Activated CD4-positive, alpha-beta T cell treated with anti-CD3 and anti-CD28 coated beads for 36 hours (primary cell): ENCODE results near the gene CDK12. TPM values are rescaled to one million over a fixed set of nuclear protein-coding genes. Genes with fewer than 3 reads are reported as not detected.
"Not testable (repeated sequence)": the region's sequence is repeated elsewhere in the genome, so short reads cannot be mapped to it uniquely, and the experiment has no call there.

Experiments
- ATAC-seq: fragments of 200-7000 bp; cut with Tn5 transposase; one replicate; pipeline ENCODE4 v1.10.0; 2021; ENCODE audit warnings: mild to moderate bottlenecking, moderate library complexity
- CTCF ChIA-PET: fragments of 350-600 bp; sonication (Branson Sonifier 250); formaldehyde crosslinking; loops from one replicate; lab custom pipeline; 2021; ENCODE audit warnings: antibody characterized with exemption; lab: Charles Lee
- POLR2A ChIA-PET: fragments of 350-600 bp; sonication (Branson Sonifier 250); formaldehyde crosslinking; loops from one replicate; lab custom pipeline; 2021; ENCODE audit warnings: antibody characterized with exemption, inconsistent platforms; lab: Charles Lee
- DNase-seq: peaks from one replicate; pipeline ENCODE4 v3.0.0-alpha.2; 2020
- H3K27ac Mint-ChIP-seq: one replicate; pipeline ENCODE4 v1.8.0; 2021; ENCODE audit warnings: mixed read lengths
- H3K27me3 Mint-ChIP-seq: one replicate; pipeline ENCODE4 v1.8.0; 2021; ENCODE audit warnings: mixed read lengths
- H3K36me3 Mint-ChIP-seq: one replicate; pipeline ENCODE4 v1.8.0; 2021; ENCODE audit warnings: low read depth, mixed read lengths
- H3K4me1 Mint-ChIP-seq: one replicate; pipeline ENCODE4 v1.8.0; 2021; ENCODE audit warnings: mixed read lengths
- H3K4me3 Mint-ChIP-seq: one replicate; pipeline ENCODE4 v1.8.0; 2021; ENCODE audit warnings: mild to moderate bottlenecking, moderate library complexity, mixed read lengths
- H3K9me3 Mint-ChIP-seq: one replicate; pipeline ENCODE4 v1.8.0; 2021; ENCODE audit warnings: low read depth, mixed read lengths
- intact Hi-C, 2 experiments: fragments of 100-400 bp; cut with DNase I in 1 of 2; cut with micrococcal nuclease in 1 of 2; formaldehyde crosslinking; loops; one replicate each; pipeline versions ENCODE4 v1.14.2 to v1.15.1; 2022 to 2024; cut with DNase I, micrococcal nuclease
- total RNA-seq, 2 experiments: library from RNA; stranded (reverse); gene quantifications; one replicate each; pipeline ENCODE4 v1.2.3, GENCODE V29; 2021

Gene CDK12
- total RNA-seq, 2 experiments from 2014 or later = 65.9 to 83.3 TPM

GRCh38 chr17:39530513-39530912 lies 69.2 kb downstream of the CDK12 start:
- H3K36me3 Mint-ChIP-seq = peaks cover 43% of the 10 kb centered on the region
- DNase-seq = no peak
- POLR2A ChIA-PET = no interaction called here
- CTCF ChIA-PET = no interaction called here
- no peaks in the 10 kb centered on the region for H3K9me3 Mint-ChIP-seq
- intact Hi-C loops = no loop called here
- H3K27me3 Mint-ChIP-seq = no peaks in the 10 kb centered on the region
- ATAC-seq = no peak
- peaks cover 14% of the 10 kb centered on the region for H3K4me1 Mint-ChIP-seq
- H3K4me3 Mint-ChIP-seq = no peak overlapping the region
- H3K27ac Mint-ChIP-seq = no peak overlapping the region

- Mint-ChIP-seq H3K9me3 (no peaks in the 10 kb centered on the region), H3K27me3 (no peaks in the 10 kb centered on the region), H3K27ac (peak overlapping the region; percentile 40), H3K4me1 (peaks cover 14% of the 10 kb centered on the region), H3K36me3 (peaks cover 37% of the 10 kb centered on the region), H3K4me3 (no peak overlapping the region)
- DNase-seq (no peak), ATAC-seq (no peak)
- intact Hi-C loops = no loop called here
- CTCF ChIA-PET = interaction anchor here (0.7 kb wide), 1 partner anchor 52 kb away, joined by 3 read pairs; no protein-coding TSS in a partner anchor
- POLR2A ChIA-PET = no interaction called here
Measured at GRCh38 chr17:39531252-39531651, 70.0 kb downstream of the CDK12 start.

GRCh38 chr17:39533891-39534290 lies 72.6 kb downstream of the CDK12 start:
- no peaks in the 10 kb centered on the region for H3K9me3 Mint-ChIP-seq
- intact Hi-C loops = no loop called here
- ATAC-seq (no peak), DNase-seq (no peak)
- H3K4me1 Mint-ChIP-seq = peaks cover 22% of the 10 kb centered on the region
- ChIA-PET CTCF (interaction anchor here (1.2 kb wide), 1 partner anchor 14 kb away, joined by 3 read pairs; no protein-coding TSS in a partner anchor), POLR2A (no interaction called here)
- peaks cover 18% of the 10 kb centered on the region for H3K36me3 Mint-ChIP-seq
- no peak overlapping the region for H3K27ac Mint-ChIP-seq
- no peaks in the 10 kb centered on the region for H3K27me3 Mint-ChIP-seq
- H3K4me3 Mint-ChIP-seq = no peak overlapping the region

GRCh38 chr17:39534768-39535405 lies 73.6 kb downstream of the CDK12 start:
- H3K4me3 Mint-ChIP-seq = no peak overlapping the region
- DNase-seq (no peak), ATAC-seq (no peak)
- no peak overlapping the region for H3K27ac Mint-ChIP-seq
- intact Hi-C loops = no loop called here
- CTCF ChIA-PET = interaction anchor here (1.2 kb wide), 1 partner anchor 13 kb away, joined by 3 read pairs; no protein-coding TSS in a partner anchor
- H3K4me1 Mint-ChIP-seq = peaks cover 27% of the 10 kb centered on the region
- POLR2A ChIA-PET = no interaction called here
- H3K36me3 Mint-ChIP-seq = peaks cover 14% of the 10 kb centered on the region
- no peaks in the 10 kb centered on the region for H3K9me3 Mint-ChIP-seq
- H3K27me3 Mint-ChIP-seq = no peaks in the 10 kb centered on the region

GRCh38 chr17:39536468-39536867 lies 75.2 kb downstream of the CDK12 start:
- Mint-ChIP-seq H3K9me3 (no peaks in the 10 kb centered on the region), H3K27me3 (no peaks in the 10 kb centered on the region), H3K36me3 (peaks cover 7% of the 10 kb centered on the region), H3K27ac (no peak overlapping the region), H3K4me1 (peaks cover 19% of the 10 kb centered on the region), H3K4me3 (no peak overlapping the region)
- ATAC-seq = no peak
- ChIA-PET CTCF (interaction anchor here (0.7 to 2.6 kb wide), 5 partner anchors 9 to 256 kb away, joined by 3 to 7 read pairs (median 3); no protein-coding TSS in a partner anchor), POLR2A (no interaction called here)
- intact Hi-C loops = no loop called here
- no peak for DNase-seq

- H3K4me3 Mint-ChIP-seq, intact Hi-C loops, H3K27ac Mint-ChIP-seq, POLR2A ChIA-PET, H3K27me3 Mint-ChIP-seq, H3K9me3 Mint-ChIP-seq, ATAC-seq, H3K36me3 Mint-ChIP-seq, DNase-seq: not testable (repeated sequence)
- H3K4me1 Mint-ChIP-seq = peaks cover 13% of the 10 kb centered on the region
- CTCF ChIA-PET = interaction anchor here (0.7 to 2.6 kb wide), 3 partner anchors 10 to 51 kb away, joined by 3 to 7 read pairs (median 3); no protein-coding TSS in a partner anchor
Measured at GRCh38 chr17:39537364-39537763, 76.1 kb downstream of the CDK12 start.

- CTCF ChIA-PET = interaction anchor here (0.5 to 1.1 kb wide), 3 partner anchors 9 to 633 kb away, joined by 3 read pairs; no protein-coding TSS in a partner anchor
- POLR2A ChIA-PET = interaction anchor here (0.6 kb wide), 1 partner anchor 40 kb away, joined by 5 read pairs; no protein-coding TSS in a partner anchor
Measured at GRCh38 chr17:39538866-39539265, 77.6 kb downstream of the CDK12 start.

GRCh38 chr17:39540611-39541010 lies 79.3 kb downstream of the CDK12 start:
- no peaks in the 10 kb centered on the region for H3K27me3 Mint-ChIP-seq
- DNase-seq (no peak), ATAC-seq (no peak)
- no peak overlapping the region for H3K27ac Mint-ChIP-seq
- H3K36me3 Mint-ChIP-seq = peaks cover 2% of the 10 kb centered on the region
- intact Hi-C loops = no loop called here
- ChIA-PET CTCF (interaction anchor here (1.2 kb wide), 1 partner anchor 11 kb away, joined by 3 read pairs; no protein-coding TSS in a partner anchor), POLR2A (interaction anchor here (0.5 kb wide), 1 partner anchor 18 kb away, joined by 6 read pairs; no protein-coding TSS in a partner anchor)
- no peak overlapping the region for H3K4me3 Mint-ChIP-seq
- peaks cover 13% of the 10 kb centered on the region for H3K4me1 Mint-ChIP-seq
- no peaks in the 10 kb centered on the region for H3K9me3 Mint-ChIP-seq

More at GRCh38 chr17:39538866-39539265, 77.6 kb downstream of the CDK12 start:
- H3K9me3 Mint-ChIP-seq = no peaks in the 10 kb centered on the region
- H3K27me3 Mint-ChIP-seq = no peaks in the 10 kb centered on the region
- ATAC-seq (peak; percentile 39), DNase-seq (no peak)
- no peak overlapping the region for H3K4me3 Mint-ChIP-seq
- intact Hi-C loops = no loop called here
- H3K4me1 Mint-ChIP-seq = peaks cover 13% of the 10 kb centered on the region
- H3K27ac Mint-ChIP-seq = no peak overlapping the region
- no peaks in the 10 kb centered on the region for H3K36me3 Mint-ChIP-seq

- ChIA-PET CTCF (interaction anchor here (0.6 kb wide), 1 partner anchor 113 kb away, joined by 3 read pairs; no protein-coding TSS in a partner anchor), POLR2A (no interaction called here)
- Mint-ChIP-seq H3K9me3 (no peaks in the 10 kb centered on the region), H3K36me3 (peaks cover 6% of the 10 kb centered on the region), H3K4me1 (peaks cover 13% of the 10 kb centered on the region), H3K27me3 (no peaks in the 10 kb centered on the region), H3K27ac (no peak overlapping the region), H3K4me3 (no peak overlapping the region)
- DNase-seq (no peak), ATAC-seq (no peak)
- intact Hi-C loops = no loop called here
Measured at GRCh38 chr17:39541652-39542051, 80.4 kb downstream of the CDK12 start.

GRCh38 chr17:39543176-39543575 lies 81.9 kb downstream of the CDK12 start:
- CTCF ChIA-PET = interaction anchor here (0.7 to 1.2 kb wide), 3 partner anchors 79 to 186 kb away, joined by 3 read pairs; no protein-coding TSS in a partner anchor
- intact Hi-C loops = no loop called here
- H3K9me3 Mint-ChIP-seq = no peaks in the 10 kb centered on the region
- peaks cover 15% of the 10 kb centered on the region for H3K36me3 Mint-ChIP-seq
- no peak overlapping the region for H3K4me3 Mint-ChIP-seq
- ATAC-seq (no peak), DNase-seq (no peak)
- H3K4me1 Mint-ChIP-seq = peaks cover 10% of the 10 kb centered on the region
- H3K27me3 Mint-ChIP-seq = no peaks in the 10 kb centered on the region
- no peak overlapping the region for H3K27ac Mint-ChIP-seq
- POLR2A ChIA-PET = no interaction called here

- intact Hi-C loops = no loop called here
- POLR2A ChIA-PET = no interaction called here
- Mint-ChIP-seq H3K27me3 (no peaks in the 10 kb centered on the region), H3K27ac (no peak overlapping the region), H3K4me3 (no peak overlapping the region), H3K4me1 (peaks cover 7% of the 10 kb centered on the region), H3K36me3 (peaks cover 15% of the 10 kb centered on the region), H3K9me3 (no peaks in the 10 kb centered on the region)
- ATAC-seq (no peak), DNase-seq (no peak)
- CTCF ChIA-PET = interaction anchor here (1.2 kb wide), 1 partner anchor 78 kb away, joined by 3 read pairs; no protein-coding TSS in a partner anchor
Measured at GRCh38 chr17:39543664-39544063, 82.4 kb downstream of the CDK12 start.
